Measurements from ENCODE around the gene GABRA5. TPM values are rescaled to one million over a fixed set of nuclear protein-coding genes. Genes with fewer than 3 reads are reported as not detected.
A peak's percentile ranks its signal among the peaks of the same experiment; 100 is the strongest.

The GABRA5 gene
- total and polyA plus RNA-seq, 4 donors: not detected

DNA sequence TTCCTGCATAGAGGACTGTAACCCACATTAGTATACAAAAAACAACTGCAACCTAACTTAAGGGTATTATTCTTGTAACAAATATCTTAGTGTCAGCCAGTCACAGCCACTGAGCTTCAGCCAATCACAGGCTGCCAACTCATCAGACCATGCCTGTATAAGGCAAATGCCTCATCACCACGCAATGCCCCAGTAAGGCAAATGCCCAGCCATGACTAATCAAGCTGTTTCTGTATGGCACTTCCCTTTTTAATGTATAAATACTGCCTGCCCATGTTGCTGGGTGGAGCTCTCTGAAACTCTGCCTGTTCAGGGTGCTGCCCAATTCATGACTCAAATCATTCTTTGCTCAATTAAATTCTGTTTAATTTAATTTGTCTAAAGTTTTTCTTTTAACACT lies 18.4 kb upstream of the GABRA5 start:
- ATAC-seq (ENCODE audit: low FRiP score) (no peak), DNase-seq (no peak)
- Histone ChIP-seq H3K9me3 (ENCODE audit: control insufficient read depth, low read length) (peaks cover 5% of the 10 kb centered on the region), H3K4me3 (ENCODE audit: low read length in 2 of 2) (no peak overlapping the region), H3K27ac (ENCODE audit: low read depth in 1 of 2, low read length in 2 of 2) (no peak overlapping the region), H3K4me1 (ENCODE audit: control insufficient read depth in 1 of 2, insufficient read depth in 2 of 2, low read length in 2 of 2) (no peaks in the 10 kb centered on the region), H3K27me3 (ENCODE audit: control insufficient read depth in 1 of 2, insufficient read depth in 2 of 2, low read length in 1 of 2) (peaks cover 0 to 4% of the 10 kb centered on the region in 2 donors), H3K36me3 (ENCODE audit: control insufficient read depth in 1 of 2, insufficient read depth in 2 of 2, low read length in 1 of 2) (no peaks in the 10 kb centered on the region)
- intact Hi-C loops (cut with DNase I): no loop called here
- WGBS, 2 donors: 81% methylated on average over 1 of the region's 1 CpG

DNA sequence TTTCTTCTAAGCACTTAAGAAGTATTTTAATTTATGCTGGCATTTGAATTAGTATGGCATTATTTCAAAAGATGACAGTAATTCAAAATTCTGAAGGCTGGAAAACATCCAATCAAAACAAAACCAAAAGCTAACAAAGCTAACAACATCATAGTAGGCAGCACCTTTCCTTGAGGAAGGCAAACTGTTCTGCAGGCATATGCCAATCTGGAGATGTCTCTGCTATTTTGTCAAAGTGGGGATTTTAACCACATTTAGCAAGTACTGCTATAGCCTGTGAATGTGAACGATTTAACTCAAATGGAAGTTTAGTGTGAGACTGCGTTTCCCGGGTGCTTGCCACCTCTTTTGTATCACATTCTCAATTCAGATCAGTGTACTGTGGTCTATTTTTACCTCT lies 16.7 kb upstream of the GABRA5 start:
- ATAC-seq (ENCODE audit: low FRiP score) (no peak), DNase-seq (no peak)
- intact Hi-C loops (cut with DNase I): loop anchor here in 1 of 2 donors (10.0 kb wide), 1 partner anchor 65 kb away; no protein-coding TSS in a partner anchor
- 85 to 87% methylated on average over 3 of the region's 3 CpGs for WGBS, 2 donors
- peaks cover 0 to 4% of the 10 kb centered on the region in 2 donors for H3K27me3 ChIP-seq (ENCODE audit: control insufficient read depth in 1 of 2, insufficient read depth in 2 of 2, low read length in 1 of 2)
- no peak overlapping the region for H3K4me3 ChIP-seq (ENCODE audit: low read length in 2 of 2)
- H3K4me1 ChIP-seq (ENCODE audit: control insufficient read depth in 1 of 2, insufficient read depth in 2 of 2, low read length in 2 of 2): no peaks in the 10 kb centered on the region
- no peak overlapping the region for H3K27ac ChIP-seq (ENCODE audit: low read depth in 1 of 2, low read length in 2 of 2)
- peaks cover 5% of the 10 kb centered on the region for H3K9me3 ChIP-seq (ENCODE audit: control insufficient read depth, low read length)
- no peaks in the 10 kb centered on the region for H3K36me3 ChIP-seq (ENCODE audit: control insufficient read depth in 1 of 2, insufficient read depth in 2 of 2, low read length in 1 of 2)

DNA sequence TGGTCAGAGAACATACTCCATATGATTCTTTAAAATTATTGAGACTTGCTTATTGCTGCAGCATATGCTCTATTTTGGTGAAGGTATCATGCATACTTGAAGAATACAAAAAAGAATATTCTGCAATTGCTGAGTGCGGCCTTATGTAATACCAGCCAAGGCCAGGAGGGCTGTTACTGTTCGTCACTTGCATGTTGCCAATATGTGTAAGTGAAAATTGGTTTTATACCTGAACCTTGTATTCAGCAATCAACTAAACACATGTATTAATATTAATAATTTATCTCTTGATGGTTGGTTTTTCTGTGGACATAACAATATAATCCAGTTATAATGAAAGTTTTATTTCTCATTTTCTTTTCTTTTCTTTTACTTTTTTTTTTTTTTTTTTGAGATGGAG lies 13.9 kb upstream of the GABRA5 start:
- peaks cover 3% of the 10 kb centered on the region for H3K9me3 ChIP-seq (ENCODE audit: control insufficient read depth, low read length)
- ATAC-seq (ENCODE audit: low FRiP score) (no peak), DNase-seq (no peak)
- no peaks in the 10 kb centered on the region for H3K4me1 ChIP-seq (ENCODE audit: control insufficient read depth in 1 of 2, insufficient read depth in 2 of 2, low read length in 2 of 2)
- WGBS, 2 donors: 87% methylated on average over 2 of the region's 2 CpGs
- no peaks in the 10 kb centered on the region for H3K27me3 ChIP-seq (ENCODE audit: control insufficient read depth in 1 of 2, insufficient read depth in 2 of 2, low read length in 1 of 2)
- no peaks in the 10 kb centered on the region for H3K36me3 ChIP-seq (ENCODE audit: control insufficient read depth in 1 of 2, insufficient read depth in 2 of 2, low read length in 1 of 2)
- intact Hi-C loops (cut with DNase I): loop anchor here in 1 of 2 donors (10.0 kb wide), 1 partner anchor 62 kb away; no protein-coding TSS in a partner anchor
- no peak overlapping the region for H3K4me3 ChIP-seq (ENCODE audit: low read length in 2 of 2)
- H3K27ac ChIP-seq (ENCODE audit: low read depth in 1 of 2, low read length in 2 of 2): no peak overlapping the region

DNA sequence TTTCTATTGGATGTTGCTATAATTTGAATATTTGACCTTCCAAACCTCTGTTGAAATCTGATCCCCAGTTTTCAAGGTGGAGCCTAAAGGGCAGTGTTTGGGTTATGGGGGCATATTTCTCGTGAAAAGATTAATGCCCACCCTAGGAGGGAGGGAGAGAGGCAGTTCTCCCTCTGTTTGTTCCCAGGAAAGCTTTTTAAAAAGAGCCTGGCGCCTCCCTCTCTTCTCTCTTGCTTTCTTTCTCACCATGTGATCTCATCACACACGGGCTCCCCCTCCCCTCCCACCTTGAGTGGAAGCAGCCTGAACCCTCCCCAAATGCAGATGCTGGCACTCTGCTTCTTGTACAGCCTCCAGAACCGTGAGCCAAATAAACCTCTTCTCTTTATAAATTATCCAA lies 12.4 kb upstream of the GABRA5 start:
- DNase-seq (no peak), ATAC-seq (ENCODE audit: low FRiP score) (no peak)
- Histone ChIP-seq H3K36me3 (ENCODE audit: control insufficient read depth in 1 of 2, insufficient read depth in 2 of 2, low read length in 1 of 2) (no peaks in the 10 kb centered on the region), H3K9me3 (ENCODE audit: control insufficient read depth, low read length) (peaks cover 3% of the 10 kb centered on the region), H3K27me3 (ENCODE audit: control insufficient read depth in 1 of 2, insufficient read depth in 2 of 2, low read length in 1 of 2) (no peaks in the 10 kb centered on the region), H3K4me1 (ENCODE audit: control insufficient read depth in 1 of 2, insufficient read depth in 2 of 2, low read length in 2 of 2) (no peaks in the 10 kb centered on the region), H3K27ac (ENCODE audit: low read depth in 1 of 2, low read length in 2 of 2) (no peak overlapping the region), H3K4me3 (ENCODE audit: low read length in 2 of 2) (no peak overlapping the region)
- WGBS, 2 donors: 35 to 42% methylated on average over 4 of the region's 4 CpGs
- intact Hi-C loops (cut with DNase I): loop anchor here in 1 of 2 donors (10.0 kb wide), 1 partner anchor 60 kb away; no protein-coding TSS in a partner anchor

DNA sequence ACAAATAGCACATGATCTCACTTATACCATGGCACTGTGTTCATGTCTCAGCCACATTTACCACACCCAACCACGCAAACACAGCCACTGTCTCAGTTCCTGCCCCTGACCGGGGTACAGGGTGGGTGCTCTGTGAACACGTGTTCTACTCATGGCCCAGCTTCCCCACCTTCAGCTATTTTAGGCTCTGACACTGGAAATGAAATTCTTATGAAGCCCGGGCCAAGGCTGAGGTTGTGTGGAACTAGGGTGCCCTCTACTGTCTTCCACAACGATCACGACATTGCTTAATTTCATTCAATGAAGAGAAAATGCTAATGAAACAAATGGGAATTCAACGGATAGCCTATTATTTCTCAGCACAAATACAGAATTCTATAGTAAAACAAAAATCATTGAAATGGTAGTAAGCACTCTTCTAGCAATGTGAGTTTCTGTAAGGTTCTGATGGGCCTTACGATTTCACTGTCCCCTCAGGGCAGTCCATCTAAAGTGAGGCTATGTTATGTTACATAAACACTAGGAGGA lies 2.1 kb upstream of the GABRA5 start:
- H3K4me1 ChIP-seq (ENCODE audit: control insufficient read depth in 1 of 2, insufficient read depth in 2 of 2, low read length in 2 of 2): no peaks in the 10 kb centered on the region
- H3K4me3 ChIP-seq (ENCODE audit: low read length in 2 of 2): no peak overlapping the region
- ATAC-seq (ENCODE audit: low FRiP score) (no peak), DNase-seq (no peak)
- intact Hi-C loops (cut with DNase I): loop anchor here in 1 of 2 donors (10.0 kb wide), 1 partner anchor 1360 kb away; no protein-coding TSS in a partner anchor
- WGBS, 2 donors: 6 to 8% methylated on average over 8 of the region's 8 CpGs
- no peak overlapping the region for H3K27ac ChIP-seq (ENCODE audit: low read depth in 1 of 2, low read length in 2 of 2)
- no peaks in the 10 kb centered on the region for H3K36me3 ChIP-seq (ENCODE audit: control insufficient read depth in 1 of 2, insufficient read depth in 2 of 2, low read length in 1 of 2)
- H3K9me3 ChIP-seq (ENCODE audit: control insufficient read depth, low read length): no peaks in the 10 kb centered on the region
- no peaks in the 10 kb centered on the region for H3K27me3 ChIP-seq (ENCODE audit: control insufficient read depth in 1 of 2, insufficient read depth in 2 of 2, low read length in 1 of 2)

DNA sequence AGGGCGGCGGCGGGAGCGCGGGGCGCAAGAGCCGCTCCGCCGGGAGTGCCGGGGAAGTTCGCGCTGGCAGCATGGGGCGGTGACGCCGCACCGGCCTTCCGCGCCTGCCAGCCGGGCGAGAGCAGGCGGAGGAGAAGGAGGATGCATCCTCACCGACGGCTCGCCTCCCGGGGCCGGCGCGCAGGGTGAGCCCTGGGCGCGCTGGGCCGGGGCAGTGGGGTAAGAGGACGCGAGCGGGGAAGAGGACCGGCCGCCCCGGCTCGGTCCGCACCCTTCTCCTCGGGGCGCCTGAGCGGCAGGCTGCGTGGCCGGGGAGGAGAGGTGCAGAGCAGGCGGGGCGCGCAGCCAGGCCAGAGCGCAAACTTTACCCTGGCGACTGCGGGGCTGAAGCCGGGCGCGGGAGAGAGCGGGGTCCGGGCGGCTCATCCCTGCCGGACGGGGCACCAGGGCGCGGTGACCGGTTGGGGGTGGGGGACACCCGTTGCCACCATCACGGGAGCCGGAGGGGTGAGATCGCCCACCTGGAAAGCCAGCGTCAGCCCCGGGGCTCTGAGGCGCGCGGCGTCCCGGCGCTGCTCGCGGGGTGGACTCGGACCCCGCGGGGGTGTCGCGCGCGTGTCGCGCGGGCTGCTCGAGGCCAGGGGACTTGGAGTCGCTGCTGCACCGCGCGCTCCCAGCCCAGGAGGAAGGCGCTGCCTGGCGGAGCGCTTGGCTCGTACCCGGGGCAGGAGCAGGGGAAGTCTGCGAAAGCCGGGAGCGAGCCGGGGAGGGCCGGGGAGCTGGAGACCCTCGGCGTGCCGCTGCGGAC lies 542 bp downstream of the GABRA5 start:
- Histone ChIP-seq H3K36me3 (ENCODE audit: control insufficient read depth in 1 of 2, insufficient read depth in 2 of 2, low read length in 1 of 2) (no peaks in the 10 kb centered on the region), H3K27me3 (ENCODE audit: control insufficient read depth in 1 of 2, insufficient read depth in 2 of 2, low read length in 1 of 2) (no peaks in the 10 kb centered on the region), H3K9me3 (ENCODE audit: control insufficient read depth, low read length) (no peaks in the 10 kb centered on the region), H3K4me1 (ENCODE audit: control insufficient read depth in 1 of 2, insufficient read depth in 2 of 2, low read length in 2 of 2) (no peaks in the 10 kb centered on the region), H3K4me3 (ENCODE audit: low read length in 2 of 2) (peak overlapping the region in 1 of 2 donors; percentile 27), H3K27ac (ENCODE audit: low read depth in 1 of 2, low read length in 2 of 2) (no peak overlapping the region)
- 1 to 2% methylated on average over 48 to 104 of the region's 104 CpGs for WGBS, 2 donors
- ATAC-seq (ENCODE audit: low FRiP score): no peak
- intact Hi-C loops (cut with DNase I): loop anchor here in 1 of 2 donors (10.0 kb wide), 1 partner anchor 1363 kb away; no protein-coding TSS in a partner anchor
- DNase-seq: no peak

DNA sequence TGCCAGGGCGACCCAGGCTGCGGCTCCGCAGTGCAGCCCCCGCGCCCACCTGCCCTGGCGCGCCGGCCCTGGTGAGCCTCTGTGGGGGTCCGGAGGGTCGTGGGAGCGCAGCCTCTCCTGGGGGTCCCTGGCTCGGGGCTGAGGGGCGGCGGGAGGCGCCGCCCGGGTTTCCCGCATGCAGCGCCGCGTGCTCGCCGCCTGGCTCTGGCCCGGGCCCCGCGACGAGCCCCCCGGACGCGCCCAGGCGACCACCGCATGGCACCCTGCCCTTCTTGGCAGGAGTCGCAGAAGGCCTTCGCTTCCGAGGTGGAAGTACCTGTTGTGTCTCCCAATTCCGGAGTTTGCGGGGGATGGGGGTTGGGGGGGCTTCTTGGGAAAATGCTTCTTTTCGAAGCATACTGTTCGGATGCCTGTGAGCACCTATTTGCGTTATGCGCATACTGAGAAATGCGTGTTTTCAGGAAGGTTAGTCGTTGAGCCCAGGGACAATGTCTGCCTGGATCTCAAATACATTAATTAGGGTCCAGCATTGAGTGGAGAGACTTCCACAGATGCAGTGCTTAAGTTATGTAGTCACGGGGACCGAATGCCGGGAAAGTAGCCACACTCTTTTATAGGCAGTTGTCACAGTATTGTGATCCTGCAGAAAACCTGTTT lies 1.3 kb downstream of the GABRA5 start:
- H3K4me3 ChIP-seq (ENCODE audit: low read length in 2 of 2): no peak overlapping the region
- no peaks in the 10 kb centered on the region for H3K27me3 ChIP-seq (ENCODE audit: control insufficient read depth in 1 of 2, insufficient read depth in 2 of 2, low read length in 1 of 2)
- no peaks in the 10 kb centered on the region for H3K4me1 ChIP-seq (ENCODE audit: control insufficient read depth in 1 of 2, insufficient read depth in 2 of 2, low read length in 2 of 2)
- 9 to 10% methylated on average over 39 to 46 of the region's 46 CpGs for WGBS, 2 donors
- DNase-seq (no peak), ATAC-seq (ENCODE audit: low FRiP score) (no peak)
- H3K9me3 ChIP-seq (ENCODE audit: control insufficient read depth, low read length): no peaks in the 10 kb centered on the region
- H3K36me3 ChIP-seq (ENCODE audit: control insufficient read depth in 1 of 2, insufficient read depth in 2 of 2, low read length in 1 of 2): no peaks in the 10 kb centered on the region
- no peak overlapping the region for H3K27ac ChIP-seq (ENCODE audit: low read depth in 1 of 2, low read length in 2 of 2)
- intact Hi-C loops (cut with DNase I): loop anchor here in 1 of 2 donors (10.0 kb wide), 1 partner anchor 1363 kb away; no protein-coding TSS in a partner anchor

DNA sequence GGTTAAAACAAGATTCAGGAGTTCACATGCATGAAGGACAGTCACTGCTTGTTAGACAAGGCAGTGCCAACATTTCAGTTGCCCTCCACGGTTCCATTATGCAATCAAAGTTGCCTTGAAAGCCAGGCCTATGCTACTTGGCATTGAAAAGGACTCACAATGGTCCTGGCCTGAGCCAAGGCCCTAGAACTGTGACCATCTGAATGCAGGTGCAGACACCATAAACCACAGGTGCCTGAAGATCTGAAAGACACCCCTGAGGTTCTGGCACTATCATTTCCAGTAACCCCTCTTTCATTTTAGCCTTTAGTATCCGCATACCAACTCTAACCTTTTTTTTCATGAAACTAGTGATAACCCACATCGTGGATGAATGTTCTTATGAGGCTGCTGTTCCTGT lies 2.8 kb downstream of the GABRA5 start:
- DNase-seq: no peak
- Histone ChIP-seq H3K27ac (ENCODE audit: low read depth in 1 of 2, low read length in 2 of 2) (no peak overlapping the region), H3K4me3 (ENCODE audit: low read length in 2 of 2) (no peak overlapping the region), H3K36me3 (ENCODE audit: control insufficient read depth in 1 of 2, insufficient read depth in 2 of 2, low read length in 1 of 2) (no peaks in the 10 kb centered on the region), H3K9me3 (ENCODE audit: control insufficient read depth, low read length) (no peaks in the 10 kb centered on the region), H3K4me1 (ENCODE audit: control insufficient read depth in 1 of 2, insufficient read depth in 2 of 2, low read length in 2 of 2) (no peaks in the 10 kb centered on the region), H3K27me3 (ENCODE audit: control insufficient read depth in 1 of 2, insufficient read depth in 2 of 2, low read length in 1 of 2) (no peaks in the 10 kb centered on the region)
- ATAC-seq (ENCODE audit: low FRiP score): no peak
- intact Hi-C loops (cut with DNase I): loop anchor here in 1 of 2 donors (10.0 kb wide), 2 partner anchors 75 to 1365 kb away; no protein-coding TSS in a partner anchor
- 80 to 88% methylated on average over 3 of the region's 3 CpGs for WGBS, 2 donors

Measured in aorta (tissue), 5 donors.